SU-DHL-6 (cell line): ENCODE data around the gene SLC9A1.

Source experiments
- H2AFZ ChIP-seq: fragments of 200-600 bp; sonication (generic); 2 replicates; pipeline ENCODE4 v1.6.1; 2014; ENCODE audit warnings: low read depth, mild to moderate bottlenecking, moderate library complexity, mixed read lengths, antibody characterized with exemption, low read length; ENCODE audit not compliant: severe bottlenecking
- H3F3A ChIP-seq: fragments of 200-600 bp; shearing (Covaris generic); 2 replicates; pipeline ENCODE4 v1.6.0; 2016; ENCODE audit warnings: antibody characterized with exemption, mild to moderate bottlenecking; ENCODE audit not compliant: insufficient read depth
- H3K27ac ChIP-seq: fragments of 200-600 bp; sonication (generic); 2 replicates; pipeline ENCODE4 v1.5.1; 2016; ENCODE audit warnings: low read depth, mild to moderate bottlenecking, low read length, moderate library complexity, mixed read lengths
- H3K27me3 ChIP-seq: fragments of 200-600 bp; sonication (generic), shearing (Covaris generic); 2 replicates; pipeline ENCODE4 v1.6.0; 2014; ENCODE audit warnings: mild to moderate bottlenecking, low read length
- H3K36me3 ChIP-seq: fragments of 200-600 bp; sonication (generic); 2 replicates; pipeline ENCODE4 v1.6.1; 2014; ENCODE audit warnings: mild to moderate bottlenecking, low read length, mixed read lengths
- H3K4me2 ChIP-seq: fragments of 300-600, 200-600 bp; shearing (Covaris generic), sonication (generic); 2 replicates; pipeline ENCODE4 v1.6.0; 2014; ENCODE audit warnings: low read length, low read depth, mild to moderate bottlenecking; ENCODE audit not compliant: poor library complexity, severe bottlenecking
- H3K4me3 ChIP-seq: fragments of 200-600 bp; sonication (generic); 2 replicates; pipeline ENCODE4 v1.5.1; 2014; ENCODE audit warnings: antibody characterized with exemption, low read length, mild to moderate bottlenecking, mixed read lengths; ENCODE audit not compliant: insufficient read depth, poor library complexity, severe bottlenecking
- H3K79me2 ChIP-seq: fragments of 200-600 bp; sonication (generic); 2 replicates; pipeline ENCODE4 v1.6.1; 2014; ENCODE audit warnings: mild to moderate bottlenecking, low read length, moderate library complexity; ENCODE audit not compliant: insufficient read depth
- H3K9ac ChIP-seq: fragments of 200-600 bp; sonication (generic); 2 replicates; pipeline ENCODE4 v1.7.0; 2014; ENCODE audit warnings: mild to moderate bottlenecking, low read length
- H3K9me2 ChIP-seq: fragments of 200-600 bp; sonication (generic); replicated peaks from 2 replicates; pipeline ENCODE4 v1.6.1; 2014; ENCODE audit warnings: low read length; ENCODE audit not compliant: insufficient read depth
- H3K9me3 ChIP-seq: fragments of 200-600 bp; sonication (generic); 2 replicates; pipeline ENCODE4 v1.6.1; 2014; ENCODE audit warnings: low read length, mixed read lengths; ENCODE audit not compliant: insufficient read depth
- H4K20me1 ChIP-seq: fragments of 200-600 bp; sonication (generic); 2 replicates; pipeline ENCODE4 v1.6.1; 2014; ENCODE audit warnings: low read depth, mild to moderate bottlenecking, antibody characterized with exemption, low read length, moderate library complexity, mixed read lengths
- EZH2phosphoT487 ChIP-seq: fragments of 200-600 bp; sonication (generic), shearing (Covaris generic); conservative IDR thresholded peaks from 2 replicates; pipeline ENCODE4 v1.6.1; 2018; ENCODE audit warnings: mild to moderate bottlenecking, antibody characterized with exemption, low read length, moderate library complexity, mixed read lengths
- TF ChIP-seq, protein P1 (sequence below): fragments of 200-600 bp; sonication (generic); IDR thresholded peaks from one replicate; pipeline ENCODE4 v1.5.1; 2017; ENCODE audit warnings: antibody characterized with exemption, mild to moderate bottlenecking, low read length, moderate library complexity; ENCODE audit not compliant: insufficient read depth, poor library complexity, severe bottlenecking

Gene SLC9A1

GRCh38 chr1:27057389-27057788 lies 97.5 kb downstream of the SLC9A1 start:
- H3K27ac ChIP-seq: no peak overlapping the region
- no peak overlapping the region for H3K9ac ChIP-seq
- no peaks in the 10 kb centered on the region for H3F3A ChIP-seq
- TF ChIP-seq, protein P1, sequence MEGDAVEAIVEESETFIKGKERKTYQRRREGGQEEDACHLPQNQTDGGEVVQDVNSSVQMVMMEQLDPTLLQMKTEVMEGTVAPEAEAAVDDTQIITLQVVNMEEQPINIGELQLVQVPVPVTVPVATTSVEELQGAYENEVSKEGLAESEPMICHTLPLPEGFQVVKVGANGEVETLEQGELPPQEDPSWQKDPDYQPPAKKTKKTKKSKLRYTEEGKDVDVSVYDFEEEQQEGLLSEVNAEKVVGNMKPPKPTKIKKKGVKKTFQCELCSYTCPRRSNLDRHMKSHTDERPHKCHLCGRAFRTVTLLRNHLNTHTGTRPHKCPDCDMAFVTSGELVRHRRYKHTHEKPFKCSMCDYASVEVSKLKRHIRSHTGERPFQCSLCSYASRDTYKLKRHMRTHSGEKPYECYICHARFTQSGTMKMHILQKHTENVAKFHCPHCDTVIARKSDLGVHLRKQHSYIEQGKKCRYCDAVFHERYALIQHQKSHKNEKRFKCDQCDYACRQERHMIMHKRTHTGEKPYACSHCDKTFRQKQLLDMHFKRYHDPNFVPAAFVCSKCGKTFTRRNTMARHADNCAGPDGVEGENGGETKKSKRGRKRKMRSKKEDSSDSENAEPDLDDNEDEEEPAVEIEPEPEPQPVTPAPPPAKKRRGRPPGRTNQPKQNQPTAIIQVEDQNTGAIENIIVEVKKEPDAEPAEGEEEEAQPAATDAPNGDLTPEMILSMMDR: no peak
- no peak for TF ChIP-seq EZH2phosphoT487
- H3K4me3 ChIP-seq: no peak overlapping the region
- H4K20me1 ChIP-seq: no peaks in the 10 kb centered on the region
- no peak overlapping the region for H3K4me2 ChIP-seq
- H3K36me3 ChIP-seq: no peaks in the 10 kb centered on the region
- H3K9me2 ChIP-seq: no peaks in the 10 kb centered on the region
- no peaks in the 10 kb centered on the region for H3K27me3 ChIP-seq
- no peak overlapping the region for H2AFZ ChIP-seq
- H3K9me3 ChIP-seq: no peaks in the 10 kb centered on the region
- no peaks in the 10 kb centered on the region for H3K79me2 ChIP-seq

GRCh38 chr1:27053977-27054753 lies 100.8 kb downstream of the SLC9A1 start:
- no peaks in the 10 kb centered on the region for H3K36me3 ChIP-seq
- no peak overlapping the region for H3K9ac ChIP-seq
- no peak overlapping the region for H3K27ac ChIP-seq
- no peaks in the 10 kb centered on the region for H3K9me3 ChIP-seq
- H3K4me3 ChIP-seq: no peak overlapping the region
- no peak overlapping the region for H3K4me2 ChIP-seq
- no peaks in the 10 kb centered on the region for H3K9me2 ChIP-seq
- no peaks in the 10 kb centered on the region for H3F3A ChIP-seq
- TF ChIP-seq EZH2phosphoT487: no peak
- TF ChIP-seq, protein P1: no peak
- H2AFZ ChIP-seq: no peak overlapping the region
- H3K79me2 ChIP-seq: no peaks in the 10 kb centered on the region
- no peaks in the 10 kb centered on the region for H4K20me1 ChIP-seq
- no peaks in the 10 kb centered on the region for H3K27me3 ChIP-seq

DNA sequence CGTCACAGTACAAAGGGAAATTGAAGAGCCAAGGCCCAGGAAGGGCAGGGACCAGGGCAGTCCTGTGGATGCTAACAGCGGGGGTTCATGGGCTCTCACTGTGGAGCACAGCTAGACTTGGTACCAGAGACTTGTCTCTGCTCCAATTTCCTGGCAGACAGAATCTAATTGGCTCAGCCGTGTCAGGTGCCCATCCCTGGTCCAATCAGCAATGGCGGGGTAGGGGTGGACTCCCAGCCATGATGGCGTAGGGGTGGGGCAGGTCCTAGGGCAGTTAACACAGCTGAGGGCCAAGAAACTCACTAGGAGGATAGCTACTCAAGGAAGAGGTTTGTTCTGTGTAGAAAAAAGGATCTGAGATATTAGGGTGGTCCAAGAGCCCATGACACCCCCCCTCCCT lies 102.4 kb downstream of the SLC9A1 start:
- Histone ChIP-seq H3K36me3 (no peaks in the 10 kb centered on the region), H3K9me3 (no peaks in the 10 kb centered on the region), H3K27me3 (no peaks in the 10 kb centered on the region), H3F3A (no peaks in the 10 kb centered on the region), H3K9ac (no peak overlapping the region), H3K4me2 (no peak overlapping the region), H2AFZ (no peak overlapping the region), H4K20me1 (no peaks in the 10 kb centered on the region), H3K27ac (no peak overlapping the region), H3K79me2 (no peaks in the 10 kb centered on the region), H3K9me2 (no peaks in the 10 kb centered on the region), H3K4me3 (no peak overlapping the region)
- no peak for TF ChIP-seq EZH2phosphoT487
- TF ChIP-seq, protein P1: no peak
